HG03108 (cell line): ENCODE results near the gene SPESP1.

ENCODE experiments used
- ATAC-seq: cut with Tn5 transposase; IDR thresholded peaks from one replicate; pipeline ENCODE4 v1.9.1; 2021; ENCODE audit warnings: moderate library complexity; ENCODE audit not compliant: unreplicated experiment

SPESP1 gene

DNA sequence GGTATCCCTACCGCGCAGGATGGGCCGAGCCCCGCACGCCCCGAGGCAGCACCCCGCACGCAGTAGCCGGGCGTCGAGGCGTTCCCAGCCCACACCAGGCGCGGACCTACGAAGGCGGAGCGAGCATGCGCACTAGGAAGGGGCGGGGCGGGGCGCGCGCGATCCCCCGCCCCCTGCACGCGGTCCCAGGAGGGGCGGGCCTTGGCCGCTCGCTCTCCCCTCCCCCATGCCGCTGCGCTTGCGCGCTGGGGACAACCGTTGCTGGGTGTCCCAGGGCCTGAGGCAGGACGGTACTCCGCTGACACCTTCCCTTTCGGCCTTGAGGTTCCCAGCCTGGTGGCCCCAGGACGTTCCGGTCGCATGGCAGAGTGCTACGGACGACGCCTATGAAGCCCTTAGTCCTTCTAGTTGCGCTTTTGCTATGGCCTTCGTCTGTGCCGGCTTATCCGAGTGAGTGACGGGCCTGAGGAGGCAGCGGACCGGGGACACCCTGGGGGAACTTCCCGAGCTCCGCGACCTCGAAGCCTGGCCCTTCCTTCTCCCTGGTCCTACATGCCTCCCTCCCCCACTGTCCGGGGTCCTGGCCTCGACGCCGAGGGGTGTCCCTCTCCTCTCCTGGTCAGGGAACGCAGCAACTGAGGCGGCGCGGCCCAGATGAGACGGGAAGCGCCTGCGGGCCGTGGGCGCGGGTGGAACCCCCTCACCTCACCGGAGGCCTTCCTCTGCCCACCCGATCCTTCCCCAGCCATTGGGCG is at the start of gene SPESP1:
TSS of gene SPESP1 (plus strand) at position 258 of the 755 bp plus-strand sequence. CDS start at position 387, 129 bp downstream.
- ATAC-seq, result no peak

DNA sequence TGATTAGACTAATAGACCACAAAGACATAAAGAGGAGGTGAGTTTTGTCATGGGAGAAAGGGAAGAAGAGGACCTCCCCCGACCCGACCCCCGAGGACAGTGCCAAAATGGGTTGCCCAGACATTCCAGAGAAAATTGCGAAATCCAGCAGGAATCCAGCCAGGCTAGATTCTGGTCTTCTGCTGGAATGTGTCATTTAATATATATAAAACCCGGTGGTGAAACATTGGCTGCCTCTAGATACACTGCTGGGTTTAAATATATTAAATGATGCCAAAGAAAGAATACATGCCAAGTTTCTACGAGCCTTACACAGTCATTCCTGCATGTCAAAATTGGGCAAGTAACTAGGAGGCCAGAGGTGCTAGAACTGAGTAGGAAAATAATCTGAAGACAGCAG is 45.3 kb upstream of the SPESP1 start:
- no peak for ATAC-seq

DNA sequence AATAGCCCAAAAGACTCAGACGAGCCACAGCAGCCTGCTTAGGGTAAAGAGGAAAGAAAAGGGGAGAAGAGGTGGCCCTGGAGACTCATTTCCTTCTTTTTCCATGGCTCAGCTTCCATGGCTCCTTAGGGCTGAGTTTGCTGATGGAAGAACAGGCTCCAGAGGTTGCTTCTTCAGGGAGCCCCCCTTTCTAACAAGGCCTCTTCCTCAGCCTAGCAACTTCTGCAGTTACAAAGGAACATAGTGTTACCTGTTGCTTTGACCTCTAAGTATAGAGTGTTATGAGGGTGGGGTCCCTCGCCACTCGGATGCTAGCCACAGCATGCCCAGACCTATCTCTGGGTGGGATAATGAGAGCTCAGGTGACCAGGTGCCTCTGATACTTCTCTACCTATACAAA is 43.2 kb upstream of the SPESP1 start:
- ATAC-seq, result no peak

DNA sequence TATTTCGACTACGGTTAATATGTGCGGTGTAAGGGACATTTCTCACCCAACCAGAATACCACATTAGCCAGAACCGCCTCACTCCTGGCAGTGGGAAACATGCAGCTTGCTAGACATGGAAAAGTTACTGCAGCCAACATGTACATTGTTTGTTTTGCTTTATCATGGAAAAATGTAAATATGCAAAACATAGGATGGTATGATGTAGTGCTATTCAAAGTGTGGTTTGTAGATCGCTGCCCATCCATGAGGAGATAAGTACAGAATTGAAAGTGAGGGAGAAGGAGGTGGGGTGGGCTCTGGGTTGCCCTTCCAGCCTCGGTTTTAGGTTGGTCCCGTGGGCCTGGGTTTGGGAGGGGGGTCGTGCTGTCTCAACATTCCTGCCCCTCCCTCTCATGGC is 42.5 kb upstream of the SPESP1 start:
- no peak for ATAC-seq

DNA sequence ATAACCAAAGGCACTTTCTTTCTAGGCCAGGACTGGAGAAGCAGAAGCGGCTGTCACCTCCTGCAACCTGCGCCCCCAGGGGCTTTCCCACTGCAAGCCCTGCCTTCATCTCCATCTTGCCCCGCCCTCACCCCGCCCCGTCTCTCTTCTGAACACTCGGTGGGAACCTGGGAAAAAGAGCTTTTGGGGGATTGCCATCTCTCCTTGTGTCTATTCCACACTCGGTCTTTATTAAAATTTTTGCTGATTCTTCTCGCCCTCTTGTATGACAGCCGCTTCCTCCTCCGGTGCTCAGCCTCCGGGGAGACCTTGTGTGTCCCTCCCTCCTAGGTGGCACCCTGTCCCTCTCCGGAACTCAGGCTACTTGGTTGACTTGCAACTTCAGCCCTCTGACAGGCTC is 41.9 kb upstream of the SPESP1 start:
- ATAC-seq, result no peak

DNA sequence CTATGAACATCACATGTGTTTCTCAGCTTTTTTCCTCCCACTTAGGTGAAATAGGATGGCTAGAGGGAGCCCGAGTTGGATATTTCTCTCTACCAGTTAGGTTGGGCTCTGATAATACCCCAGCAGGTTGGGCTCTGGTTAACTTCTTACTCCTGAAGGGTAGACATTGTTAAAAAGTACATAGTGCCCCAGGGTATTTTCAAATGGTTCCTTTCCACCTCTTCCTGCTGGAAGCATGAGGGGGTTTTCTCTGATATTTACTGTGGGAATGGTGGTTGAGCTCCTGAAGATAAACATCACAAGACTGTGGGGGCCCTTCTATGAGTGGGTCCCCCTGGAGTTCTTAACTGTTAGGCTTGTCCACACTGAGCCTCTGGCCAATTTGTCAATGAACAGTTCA is 36.1 kb upstream of the SPESP1 start:
- no peak for ATAC-seq

DNA sequence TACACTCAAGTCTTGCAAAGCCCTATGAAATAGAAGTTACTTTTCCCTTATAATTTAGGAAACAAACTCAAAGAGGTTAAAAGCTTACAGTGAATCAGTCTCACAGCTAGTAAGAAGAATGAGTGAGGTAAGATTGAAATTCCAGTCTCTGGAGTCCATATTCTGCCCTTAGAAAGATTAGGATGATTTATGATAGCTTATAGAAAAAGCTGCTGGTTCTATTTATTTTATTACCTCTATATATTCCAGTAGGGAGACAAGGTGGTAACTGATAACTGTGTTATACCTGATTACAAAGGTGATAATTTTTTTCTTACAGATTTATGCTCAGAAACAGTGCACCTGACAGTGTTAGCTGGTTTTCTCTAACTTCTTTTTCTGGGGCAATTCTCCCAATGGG is 34.1 kb upstream of the SPESP1 start:
- ATAC-seq, result no peak

DNA sequence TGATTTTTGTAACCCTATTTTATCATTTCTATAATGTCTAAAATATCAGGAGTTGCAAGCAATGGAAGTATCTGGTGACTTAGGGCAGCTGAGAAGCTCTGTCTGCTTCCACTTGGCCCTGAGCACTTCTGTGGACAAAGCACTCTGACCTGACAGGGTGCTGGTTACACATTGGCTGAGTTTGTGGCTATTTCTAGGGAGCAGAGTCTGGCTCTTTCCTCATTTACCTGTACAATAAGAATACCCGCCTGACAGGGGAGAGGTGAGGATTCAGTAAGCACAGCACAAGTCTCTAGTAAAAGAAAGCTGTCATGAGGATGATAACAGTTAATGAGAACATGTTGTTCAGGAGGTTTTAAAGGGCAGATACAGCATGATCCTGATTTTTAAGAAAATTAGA is 33.3 kb upstream of the SPESP1 start:
- no peak for ATAC-seq

DNA sequence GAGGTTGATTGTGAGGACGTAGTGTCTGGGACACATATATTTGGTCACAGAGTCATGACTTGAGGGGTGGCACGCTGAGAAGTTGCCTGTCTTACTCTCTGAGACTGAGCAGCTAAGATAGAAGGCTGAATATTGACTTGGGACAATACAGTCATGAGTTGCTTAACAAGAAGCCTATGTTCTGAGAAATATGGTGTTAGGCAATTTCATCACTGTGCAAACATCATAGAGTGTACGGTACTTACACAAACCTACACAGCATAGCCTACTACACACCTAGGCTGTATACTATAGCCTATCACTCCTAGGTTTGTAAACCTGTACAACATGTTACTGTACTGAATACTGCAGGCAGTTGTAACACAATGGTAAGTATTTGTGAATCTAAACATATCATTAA is 30.3 kb upstream of the SPESP1 start:
- no peak for ATAC-seq

DNA sequence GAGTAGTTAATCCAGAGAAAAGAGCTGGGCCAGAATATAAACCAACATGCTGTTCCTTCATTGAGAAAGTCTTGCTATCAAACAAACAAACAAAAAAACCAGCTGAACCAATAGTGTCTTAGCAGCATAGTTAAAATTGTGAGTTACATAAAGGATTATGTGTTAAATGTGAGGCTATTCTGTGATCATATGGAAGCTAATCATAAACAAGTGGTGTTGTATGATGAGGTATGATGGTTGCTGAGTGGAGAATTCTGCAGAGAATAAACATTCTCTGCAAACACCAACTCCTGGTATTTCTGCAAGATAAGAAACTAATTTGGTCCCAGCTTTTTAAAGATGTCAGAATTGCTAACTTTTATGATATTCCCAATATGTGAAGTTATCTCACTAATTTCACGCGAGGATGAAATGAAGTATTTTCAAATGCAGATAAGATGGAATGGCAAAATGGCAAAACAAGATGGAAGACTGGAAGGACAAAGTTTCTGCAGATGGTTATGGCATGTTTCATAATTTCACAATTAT is 22.9 kb upstream of the SPESP1 start:
- ATAC-seq, result no peak

DNA sequence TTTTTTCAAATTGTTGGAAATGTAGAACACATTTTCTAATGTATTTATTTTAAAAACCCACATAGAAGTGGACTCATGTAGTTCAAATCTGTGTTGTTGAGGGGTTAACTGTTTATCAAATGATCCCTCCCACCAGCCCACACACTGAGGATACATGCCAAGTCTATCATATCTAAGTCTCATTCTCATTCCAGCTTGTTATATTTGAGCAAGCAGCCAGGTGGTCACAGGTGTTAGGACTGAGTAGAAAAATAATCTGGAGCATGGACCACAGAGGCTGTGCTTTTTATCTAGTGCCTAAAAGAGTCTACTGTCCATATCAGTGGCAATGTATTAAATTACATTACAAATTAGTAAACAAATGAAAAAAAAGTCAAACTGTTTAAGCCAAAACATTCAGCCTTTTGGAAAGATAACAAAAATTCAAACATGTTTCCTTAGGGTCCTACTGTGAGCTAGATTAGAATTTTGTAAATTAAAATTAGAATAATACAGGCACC is 20.7 kb upstream of the SPESP1 start:
- ATAC-seq, result no peak

DNA sequence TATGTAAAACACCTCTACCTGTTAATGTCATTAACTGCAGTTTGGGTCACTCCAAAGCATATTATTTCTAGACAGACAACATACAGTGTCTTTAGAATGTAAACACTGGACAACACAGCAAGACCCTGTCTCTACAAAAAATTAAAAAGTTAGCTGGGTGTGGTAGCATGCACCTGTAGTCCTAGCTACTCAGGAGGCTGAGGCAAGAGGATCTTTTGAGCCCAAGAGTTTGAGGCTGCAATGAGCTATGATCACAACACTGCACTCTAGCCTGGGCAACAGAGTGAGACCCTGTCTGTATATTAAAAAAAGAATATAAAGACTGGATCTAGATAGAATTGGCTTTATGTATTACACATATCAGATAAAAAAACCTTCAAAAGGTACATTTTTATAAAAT is 20.0 kb upstream of the SPESP1 start:
- ATAC-seq, result no peak

DNA sequence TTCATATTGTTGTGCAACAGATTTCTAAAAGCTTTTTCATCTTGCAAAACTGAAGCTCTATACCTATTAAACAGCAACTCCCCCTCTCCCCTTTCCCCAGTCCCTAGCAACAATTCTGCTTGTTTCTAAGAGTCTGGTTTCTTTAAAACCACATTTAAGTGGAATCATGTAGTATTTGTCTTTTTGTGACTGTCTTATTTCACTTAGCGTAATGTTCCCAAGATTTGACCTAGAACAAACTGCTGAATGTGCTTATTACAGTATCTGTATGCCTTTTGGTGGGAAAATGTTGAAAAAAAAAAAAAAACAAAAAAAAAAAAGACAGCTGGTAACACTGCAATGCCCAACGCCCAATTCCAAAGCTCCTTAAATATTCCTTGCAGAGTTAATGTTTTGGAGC is 19.5 kb upstream of the SPESP1 start:
- ATAC-seq, result no peak

DNA sequence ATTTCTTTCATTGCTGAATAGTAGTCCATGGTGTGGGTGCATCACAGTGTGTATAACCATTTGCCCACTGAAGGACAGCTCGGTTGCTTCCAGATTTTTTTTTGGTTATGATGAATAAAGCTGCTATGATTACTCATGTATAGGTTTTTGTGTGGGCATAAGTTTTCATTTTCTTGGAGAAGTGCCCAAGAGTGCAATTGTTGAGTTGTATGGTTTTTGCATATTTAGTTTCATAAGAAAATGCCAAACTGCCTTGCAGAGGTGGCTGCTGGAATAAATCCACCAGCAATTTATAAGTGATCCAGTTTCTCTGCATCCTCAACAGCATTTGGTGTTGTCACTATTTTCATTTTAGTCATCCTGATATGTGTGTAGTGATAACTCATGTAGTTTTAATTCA is 8.4 kb upstream of the SPESP1 start:
- no peak for ATAC-seq

DNA sequence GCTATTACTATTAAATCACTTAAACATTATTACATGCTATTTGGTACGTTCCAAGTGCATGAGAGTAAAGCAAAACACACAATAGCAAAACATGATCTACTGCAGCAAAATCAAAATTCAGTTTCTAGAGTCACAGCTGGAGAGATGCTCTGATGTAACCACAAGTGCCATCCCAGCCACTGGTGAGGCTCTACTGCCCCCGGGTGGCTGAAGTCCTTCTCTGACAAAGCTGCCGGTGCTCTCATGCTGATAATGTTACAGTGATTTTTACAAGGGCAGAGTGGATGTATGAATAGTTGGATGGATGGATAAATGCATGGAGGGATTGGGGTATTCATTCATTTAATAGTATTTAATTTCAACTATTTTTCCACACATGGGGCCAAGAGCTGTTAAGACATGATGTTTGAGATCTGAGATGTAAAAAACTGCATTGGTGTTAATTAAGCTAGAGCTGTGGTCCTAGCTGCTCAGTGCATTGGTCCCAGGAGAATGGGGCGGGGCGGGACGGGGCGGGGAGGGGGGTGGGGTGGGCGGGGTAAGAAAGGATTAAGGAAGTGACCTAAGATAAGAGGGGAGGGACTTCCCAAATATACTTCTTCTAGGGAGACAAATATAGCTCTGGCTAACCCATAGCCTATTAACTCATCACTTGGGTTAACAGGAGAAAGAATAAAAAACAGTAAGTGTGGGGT is 5.3 kb upstream of the SPESP1 start:
- ATAC-seq, result no peak

DNA sequence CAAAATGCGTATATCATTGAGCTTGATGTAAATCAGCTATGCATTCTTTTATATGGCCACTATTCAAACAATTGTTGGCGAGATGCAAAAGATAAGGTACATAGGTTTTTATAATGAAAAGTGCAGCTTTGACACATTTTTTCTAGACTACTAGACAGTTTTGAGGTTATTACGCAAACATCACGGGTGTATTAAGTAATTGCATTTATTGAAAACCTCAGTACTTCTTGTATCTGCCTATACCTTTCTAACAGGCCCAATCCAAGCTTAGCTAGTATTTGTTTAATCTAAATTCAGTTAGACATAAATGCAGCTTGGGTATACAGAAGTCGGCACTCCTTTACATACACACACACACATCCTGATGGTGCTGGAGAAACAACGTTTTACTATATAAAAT is 2.7 kb downstream of the SPESP1 start:
- ATAC-seq, result no peak

DNA sequence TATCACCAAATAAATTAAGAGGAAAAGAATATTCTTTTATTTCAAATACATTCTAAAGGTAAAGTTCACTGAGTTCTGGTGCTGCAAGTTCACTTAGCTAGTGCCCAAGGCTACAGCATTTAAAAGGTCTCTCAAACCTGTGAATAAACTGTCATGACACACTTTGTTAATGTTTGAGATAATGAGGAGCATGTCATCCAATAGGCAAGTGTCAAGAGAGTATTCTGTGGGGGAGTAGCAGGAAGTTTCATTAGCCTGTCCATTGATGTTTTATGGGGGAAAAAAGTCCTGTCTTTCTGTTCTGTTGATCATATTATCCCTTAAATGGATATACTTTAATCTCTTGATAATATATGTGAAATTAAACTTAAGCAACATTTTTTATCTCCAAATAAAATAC is 4.0 kb downstream of the SPESP1 start:
- no peak for ATAC-seq

DNA sequence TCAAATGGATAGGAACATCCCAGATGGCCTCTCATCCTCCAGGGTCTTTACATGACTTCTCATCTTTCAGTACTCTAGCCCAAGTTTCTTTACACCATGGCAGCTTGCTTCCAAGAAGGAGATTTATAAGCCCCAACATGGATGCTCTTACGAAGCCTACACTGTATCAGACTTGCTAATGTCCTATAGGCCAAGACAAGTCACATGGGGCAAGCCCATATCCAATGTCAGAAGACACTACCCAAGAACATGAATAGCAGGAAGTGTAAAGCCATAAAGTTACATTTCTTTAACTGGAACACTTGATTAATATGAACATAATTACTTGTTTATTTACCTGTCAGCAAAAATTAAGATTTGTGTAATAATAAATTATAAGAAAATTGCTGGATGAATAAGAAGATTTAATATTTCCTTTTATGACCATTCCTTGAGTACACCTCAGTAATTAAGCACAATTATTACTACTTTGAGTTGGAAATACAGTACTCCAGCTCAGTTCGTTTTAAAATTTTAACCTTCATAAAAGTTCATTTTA is 5.1 kb downstream of the SPESP1 start:
- ATAC-seq, result no peak

DNA sequence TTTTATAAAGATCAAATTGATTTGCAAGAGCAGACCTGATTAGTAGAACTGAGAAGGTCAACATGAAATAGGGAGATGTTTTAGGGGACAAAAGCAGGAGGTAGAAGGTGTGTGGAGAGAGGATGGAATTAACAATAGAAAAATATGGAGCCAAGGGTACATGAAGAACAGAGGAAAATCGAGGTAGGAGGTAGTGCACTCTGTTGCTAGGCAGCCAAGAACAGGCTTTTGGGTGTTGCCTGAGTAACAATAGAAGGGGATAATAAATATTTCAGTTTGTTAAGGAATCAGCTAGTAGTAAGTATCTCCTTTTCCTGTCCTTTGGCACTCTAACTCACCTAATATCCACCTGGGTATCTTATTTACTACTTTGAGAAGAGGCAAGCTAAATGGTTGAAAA is 9.2 kb downstream of the SPESP1 start:
- ATAC-seq, result no peak

DNA sequence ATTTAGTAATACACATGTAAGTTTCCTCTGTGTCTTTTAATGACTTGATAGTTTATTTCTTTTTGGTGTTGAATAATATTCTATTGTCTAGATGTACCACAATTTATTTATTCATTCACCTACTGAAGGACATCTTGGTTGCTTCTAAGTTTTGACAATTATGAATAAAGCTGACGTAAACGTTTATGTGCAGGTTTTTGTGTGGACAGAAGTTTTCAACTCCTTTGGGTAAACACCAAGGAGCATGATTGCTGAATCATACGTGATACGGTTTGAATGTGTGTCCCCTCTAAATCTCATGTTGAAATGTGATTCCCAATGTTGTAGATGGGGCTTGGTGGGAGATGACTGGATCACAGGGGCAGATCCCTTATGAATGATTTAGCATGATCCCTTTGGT is 21.5 kb downstream of the SPESP1 start:
- no peak for ATAC-seq

DNA sequence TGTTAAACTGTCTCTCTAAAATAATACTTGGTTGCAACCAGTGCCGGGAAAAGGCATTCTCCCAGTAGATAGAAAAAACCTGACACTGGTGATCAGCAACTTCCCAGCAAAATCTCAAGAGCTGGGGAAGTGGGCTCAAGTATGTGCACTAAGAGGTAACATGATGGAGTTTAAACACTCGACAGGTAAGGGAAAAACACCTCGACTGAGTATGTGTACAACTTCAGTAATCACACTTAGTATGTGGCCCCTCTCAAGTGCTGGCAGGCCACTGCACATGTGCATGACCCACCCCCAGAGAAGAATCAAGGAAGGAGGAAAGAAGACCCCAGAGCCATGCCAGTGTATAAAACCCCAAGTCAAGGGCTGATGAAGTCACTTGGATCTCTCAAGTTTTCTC is 27.4 kb downstream of the SPESP1 start:
- no peak for ATAC-seq

DNA sequence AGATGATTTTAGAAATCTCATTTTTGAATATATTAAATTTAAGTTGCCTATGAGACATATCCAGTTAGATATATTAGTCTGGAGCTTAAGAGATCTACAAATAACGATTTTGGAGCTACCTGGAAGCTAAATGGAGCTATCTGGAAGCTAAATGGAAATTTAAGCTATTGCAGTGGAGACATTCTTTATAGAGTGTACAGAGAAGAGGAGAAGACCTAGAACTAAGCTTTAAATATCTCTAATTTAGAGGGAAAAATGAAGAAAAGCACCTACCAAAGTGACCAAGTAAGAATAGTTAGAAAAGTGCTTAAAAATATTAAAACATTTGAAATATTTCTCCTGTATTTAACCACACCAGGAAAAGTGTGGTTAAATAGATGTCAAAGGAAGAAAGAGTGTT is 28.3 kb downstream of the SPESP1 start:
- no peak for ATAC-seq
